ENCODE measurements around the gene KAT6B.

Gene KAT6B

GRCh38 chr10:74994854-74995253 lies 168.5 kb downstream of the KAT6B start:
- peak; percentile 19 for DNase-seq

GRCh38 chr10:74995806-74996205 lies 169.4 kb downstream of the KAT6B start:
- no peak for DNase-seq

- no peak for DNase-seq
Measured at GRCh38 chr10:74997163-74997562, 170.8 kb downstream of the KAT6B start.

- no peak for DNase-seq
Measured at GRCh38 chr10:75000748-75001321, 174.4 kb downstream of the KAT6B start.

- DNase-seq: no peak
Measured at GRCh38 chr10:75001715-75002350, 175.4 kb downstream of the KAT6B start.

- no peak for DNase-seq
Measured at GRCh38 chr10:75002351-75002725, 175.9 kb downstream of the KAT6B start.

GRCh38 chr10:75002967-75003594 lies 176.7 kb downstream of the KAT6B start:
- DNase-seq: no peak

GRCh38 chr10:75003891-75004290 lies 177.5 kb downstream of the KAT6B start:
- DNase-seq: no peak

GRCh38 chr10:75007646-75008045 lies 181.2 kb downstream of the KAT6B start:
- DNase-seq: no peak

- DNase-seq: no peak
Measured at GRCh38 chr10:75008952-75009351, 182.6 kb downstream of the KAT6B start.

GRCh38 chr10:75009426-75009825 lies 183.0 kb downstream of the KAT6B start:
- no peak for DNase-seq

- no peak for DNase-seq
Measured at GRCh38 chr10:75010373-75010772, 184.0 kb downstream of the KAT6B start.

- no peak for DNase-seq
Measured at GRCh38 chr10:75011221-75011620, 184.8 kb downstream of the KAT6B start.

- no peak for DNase-seq
Measured at GRCh38 chr10:75012471-75012870, 186.1 kb downstream of the KAT6B start.

- DNase-seq: no peak
Measured at GRCh38 chr10:75013007-75013406, 186.6 kb downstream of the KAT6B start.

GRCh38 chr10:75013522-75013921 lies 187.1 kb downstream of the KAT6B start:
- DNase-seq: no peak

GRCh38 chr10:75014516-75015230 lies 188.3 kb downstream of the KAT6B start:
- no peak for DNase-seq

GRCh38 chr10:75015442-75015841 lies 189.0 kb downstream of the KAT6B start:
- no peak for DNase-seq

GRCh38 chr10:75016325-75016724 lies 189.9 kb downstream of the KAT6B start:
- DNase-seq: no peak

GRCh38 chr10:75018251-75018650 lies 191.9 kb downstream of the KAT6B start:
- DNase-seq: peak; percentile 85

- DNase-seq: no peak
Measured at GRCh38 chr10:75018686-75019307, 192.4 kb downstream of the KAT6B start.

GRCh38 chr10:75019370-75019769 lies 193.0 kb downstream of the KAT6B start:
- peak; percentile 35 for DNase-seq

- DNase-seq: no peak
Measured at GRCh38 chr10:75020168-75020567, 193.8 kb downstream of the KAT6B start.
